OCI-LY1 (cell line): Measurements from ENCODE around the gene PTPRM.

ENCODE experiments used
- CTCF ChIP-seq: fragments of 200-600 bp; sonication (generic), shearing (Covaris generic); IDR thresholded peaks from 2 replicates; pipeline ENCODE4 v1.5.1; 2017; ENCODE audit warnings: mild to moderate bottlenecking, antibody characterized with exemption, low read length, moderate library complexity, mixed read lengths
- EZH2 ChIP-seq: fragments of 200-600 bp; sonication (generic), shearing (Covaris generic); IDR thresholded peaks from 2 replicates; pipeline ENCODE4 v1.8.0; 2017; ENCODE audit warnings: borderline replicate concordance, mixed run types, mild to moderate bottlenecking, antibody characterized with exemption, low read length, moderate library complexity, mixed read lengths

DNA sequence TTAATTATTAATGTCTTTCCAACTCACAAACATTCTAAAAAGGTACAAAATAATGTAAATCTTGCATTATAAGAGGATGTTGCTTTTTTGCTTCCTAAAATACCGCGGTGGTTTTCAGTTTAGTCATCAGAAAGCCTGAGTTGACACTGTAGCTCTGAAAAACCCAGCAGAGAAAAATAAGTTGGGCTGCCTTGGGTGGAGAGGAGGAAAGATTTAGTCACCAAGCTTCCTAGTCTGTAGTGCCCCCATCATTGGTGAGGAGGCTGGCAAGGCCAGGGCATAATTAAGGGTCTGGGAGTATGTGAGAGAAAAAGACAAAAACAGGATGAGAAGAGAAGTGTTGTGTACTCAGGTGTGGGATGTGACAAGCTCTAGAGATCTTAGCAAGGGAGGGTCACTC is 5.7 kb downstream of the PTPRM start:
- no peak for TF ChIP-seq CTCF
- no peak for TF ChIP-seq EZH2
